NCI-H1105 (cell line): ENCODE measurements around the gene HDLBP.
"Not testable (repeated sequence)": the region's sequence is repeated elsewhere in the genome, so short reads cannot be mapped to it uniquely, and the experiment has no call there.

ENCODE experiments used
- DNase-seq: peaks from one replicate; lab custom pipeline; 2025; lab: John Stamatoyannopoulos, UW

Gene HDLBP

DNA sequence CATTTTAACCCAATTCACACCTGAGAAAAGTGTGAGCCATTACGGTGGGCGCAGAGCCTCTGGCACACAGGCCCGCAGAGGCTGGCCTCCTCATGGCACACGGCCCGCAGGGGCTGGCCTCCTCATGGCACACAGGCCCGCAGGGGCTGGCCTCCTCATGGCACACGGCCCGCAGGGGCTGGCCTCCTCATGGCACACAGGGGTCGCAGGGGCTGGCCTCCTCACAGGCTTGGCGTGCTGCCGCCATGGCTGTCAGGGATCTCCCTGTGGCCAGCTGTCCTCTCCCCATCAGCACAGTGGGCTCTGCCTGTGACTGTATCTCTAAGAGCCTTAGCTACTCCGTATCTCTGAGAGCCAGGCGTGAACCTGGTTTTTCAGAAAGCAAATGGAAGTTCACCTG lies 102.4 kb downstream of the HDLBP start:
- no peak for DNase-seq

- DNase-seq = no peak
Measured at GRCh38 chr2:241211276-241211675, 104.2 kb downstream of the HDLBP start.

GRCh38 chr2:241209271-241209670 lies 106.2 kb downstream of the HDLBP start:
- no peak for DNase-seq

GRCh38 chr2:241208058-241208457 lies 107.4 kb downstream of the HDLBP start:
- DNase-seq = no peak

DNA sequence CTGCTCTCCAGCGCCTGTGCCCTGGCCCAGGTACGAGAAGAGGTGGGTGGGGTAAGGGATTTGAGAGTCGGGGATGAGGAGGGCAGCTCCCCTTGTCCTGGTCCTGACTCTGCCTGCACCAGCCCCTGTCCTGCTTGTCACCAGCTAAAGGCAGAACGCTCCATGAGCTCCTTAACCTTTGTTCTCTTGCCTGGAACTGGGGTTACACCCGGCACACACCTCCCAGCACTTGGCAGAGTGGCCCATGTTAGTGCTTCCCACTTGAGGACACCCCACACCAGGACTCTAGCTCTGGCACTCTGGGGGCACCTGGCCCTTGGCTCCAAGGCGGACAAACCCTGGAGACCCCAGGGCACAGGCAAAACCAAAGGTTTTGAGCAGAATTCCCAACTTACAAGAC lies 107.8 kb downstream of the HDLBP start:
- no peak for DNase-seq

- no peak for DNase-seq
Measured at GRCh38 chr2:241207151-241207550, 108.3 kb downstream of the HDLBP start.

DNA sequence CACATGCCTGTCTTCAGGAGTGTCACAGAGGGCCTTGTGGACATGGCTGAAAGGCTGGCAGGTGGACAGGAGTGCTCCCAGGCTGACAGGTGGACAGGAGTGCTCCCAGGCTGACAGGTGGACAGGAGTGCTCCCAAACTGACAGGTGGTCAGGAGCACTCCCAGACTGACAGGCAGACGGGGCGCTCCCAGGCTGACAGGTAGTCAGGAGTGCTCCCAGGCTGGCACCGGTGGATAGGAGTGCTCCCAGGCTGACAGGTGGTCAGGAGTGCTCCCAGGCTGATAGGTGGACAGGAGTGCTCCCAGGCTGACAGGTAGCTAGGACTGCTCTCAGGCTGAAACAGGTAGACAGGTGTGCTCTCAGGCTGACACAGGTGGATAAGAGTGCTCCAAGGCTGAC lies 110.4 kb downstream of the HDLBP start:
- no peak for DNase-seq

DNA sequence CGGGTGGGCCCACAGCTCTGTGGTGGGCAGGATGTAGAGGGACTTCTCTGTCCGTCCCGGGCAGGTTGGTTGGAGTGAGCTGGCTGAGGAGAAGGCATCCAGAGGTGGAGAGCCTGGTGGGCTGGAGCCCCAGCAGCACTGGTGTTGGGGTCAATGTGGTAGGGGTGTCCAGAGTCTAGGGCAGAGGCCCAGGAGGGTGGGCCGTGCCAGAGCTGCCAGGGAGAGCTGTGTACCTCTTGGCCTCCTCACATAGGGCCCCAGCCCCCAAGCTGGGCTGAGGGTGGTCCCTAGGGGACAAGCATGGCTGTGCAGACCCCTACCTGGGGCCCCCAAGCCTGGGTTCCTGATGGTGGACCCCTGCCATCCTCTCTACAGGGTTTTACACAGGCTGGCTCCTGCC lies 111.0 kb downstream of the HDLBP start:
- no peak for DNase-seq

DNA sequence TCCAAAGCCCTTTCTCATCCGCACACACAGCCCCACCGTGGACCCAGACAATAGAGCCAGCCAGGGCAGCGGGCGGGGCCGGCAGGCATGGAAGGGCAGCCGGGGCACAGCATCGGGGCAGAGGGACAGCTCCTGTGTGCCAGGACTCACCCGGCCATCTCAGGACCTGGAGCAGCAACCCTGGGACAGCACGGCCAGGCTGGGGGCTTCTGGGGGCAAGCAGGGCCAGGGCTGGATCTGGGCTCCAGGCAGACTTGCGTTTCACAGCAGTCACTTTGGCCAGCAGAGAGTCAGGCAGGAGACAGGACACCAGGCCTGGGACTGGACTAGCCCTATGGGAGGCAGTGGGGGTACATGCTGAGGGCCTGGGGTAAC lies 111.5 kb downstream of the HDLBP start:
- no peak for DNase-seq

- no peak for DNase-seq
Measured at GRCh38 chr2:241203218-241204009, 112.1 kb downstream of the HDLBP start.

DNA sequence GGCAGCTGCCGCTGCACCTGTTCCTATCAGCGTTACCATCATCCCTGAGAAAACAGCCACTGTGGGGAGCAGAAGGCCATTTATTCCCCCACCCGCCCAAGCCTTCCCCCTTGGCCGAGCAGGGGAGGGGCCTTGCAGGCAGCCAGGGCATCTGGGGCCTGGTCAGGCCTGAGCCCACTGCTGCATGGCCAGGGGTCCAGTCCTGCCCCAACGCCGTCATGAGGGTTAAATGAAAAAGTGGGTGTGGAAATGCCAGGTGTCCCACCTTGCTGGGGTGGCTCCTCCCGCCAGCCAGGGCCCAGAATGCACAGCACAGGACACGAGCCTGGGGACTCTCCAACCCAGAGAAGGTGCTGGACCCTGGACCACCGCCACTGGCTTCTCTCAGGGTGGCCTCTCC lies 112.8 kb downstream of the HDLBP start:
- DNase-seq = no peak

- no peak for DNase-seq
Measured at GRCh38 chr2:241202268-241202585, 113.2 kb downstream of the HDLBP start.

DNA sequence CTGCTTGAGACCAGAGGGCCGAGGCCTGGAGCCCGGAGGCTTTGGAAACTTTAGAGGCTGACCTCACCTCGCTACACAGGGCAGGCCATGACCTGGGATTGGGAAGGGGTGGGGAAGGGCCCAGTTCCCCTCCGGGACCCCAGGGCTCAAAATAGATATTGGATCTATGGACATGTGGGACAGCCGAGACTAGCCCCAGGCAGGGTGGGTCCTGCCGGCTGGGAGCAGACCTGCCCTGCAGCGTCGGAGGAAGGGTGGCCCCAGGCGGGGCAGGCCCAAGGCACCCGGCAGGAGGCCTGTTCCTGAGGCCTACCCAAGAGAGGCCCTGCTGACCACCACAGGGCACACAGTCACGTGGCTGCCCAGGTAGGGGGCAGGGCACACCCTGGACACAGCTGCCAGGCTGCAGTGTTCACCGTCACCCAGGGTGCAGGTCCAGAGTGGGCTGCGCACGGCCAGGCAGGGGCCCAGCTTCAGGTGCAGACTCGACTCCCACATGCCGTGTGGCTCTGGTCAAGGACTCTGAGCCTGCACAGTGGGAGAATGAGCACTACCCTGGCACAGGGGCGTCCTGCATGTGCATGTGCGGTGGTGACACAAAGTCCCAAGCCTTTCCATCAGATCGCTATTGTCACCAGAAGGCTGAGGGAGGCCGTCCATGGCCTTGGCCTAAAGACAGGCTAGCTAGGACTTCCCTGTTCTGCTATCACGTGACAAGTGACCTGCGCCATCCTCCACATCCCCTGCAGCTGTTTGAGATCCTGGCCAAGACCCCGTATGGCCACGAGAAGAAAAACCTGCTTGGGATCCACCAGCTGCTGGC lies 113.8 kb downstream of the HDLBP start:
- no peak for DNase-seq

DNA sequence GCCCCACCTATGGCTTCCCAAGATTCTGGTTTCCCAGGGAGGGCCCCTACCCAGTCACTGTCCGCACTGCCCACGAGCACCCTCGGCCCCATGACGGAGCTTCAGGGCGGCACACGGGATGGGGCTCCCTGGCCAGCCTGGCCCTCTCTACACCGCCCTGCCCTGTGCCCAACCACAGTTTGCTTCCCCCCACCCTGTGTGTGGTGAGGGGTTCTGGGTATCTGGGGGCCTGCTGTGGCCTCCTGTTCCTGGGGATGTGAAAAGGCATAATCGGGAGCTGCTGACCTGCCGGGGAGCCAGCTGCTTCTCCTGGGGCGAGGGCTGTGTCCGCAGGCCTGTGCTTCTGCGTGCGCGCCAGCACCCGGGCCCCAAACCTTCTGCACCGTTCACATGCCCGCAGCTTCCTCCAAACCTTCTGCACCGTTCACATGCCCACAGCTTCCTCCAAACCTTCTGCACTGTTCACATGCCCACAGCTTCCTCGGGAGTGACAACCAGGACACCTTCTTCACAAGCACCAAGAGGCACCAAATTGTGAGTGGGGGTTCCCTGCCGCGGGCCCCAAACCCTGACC lies 114.6 kb downstream of the HDLBP start:
- no peak for DNase-seq

DNA sequence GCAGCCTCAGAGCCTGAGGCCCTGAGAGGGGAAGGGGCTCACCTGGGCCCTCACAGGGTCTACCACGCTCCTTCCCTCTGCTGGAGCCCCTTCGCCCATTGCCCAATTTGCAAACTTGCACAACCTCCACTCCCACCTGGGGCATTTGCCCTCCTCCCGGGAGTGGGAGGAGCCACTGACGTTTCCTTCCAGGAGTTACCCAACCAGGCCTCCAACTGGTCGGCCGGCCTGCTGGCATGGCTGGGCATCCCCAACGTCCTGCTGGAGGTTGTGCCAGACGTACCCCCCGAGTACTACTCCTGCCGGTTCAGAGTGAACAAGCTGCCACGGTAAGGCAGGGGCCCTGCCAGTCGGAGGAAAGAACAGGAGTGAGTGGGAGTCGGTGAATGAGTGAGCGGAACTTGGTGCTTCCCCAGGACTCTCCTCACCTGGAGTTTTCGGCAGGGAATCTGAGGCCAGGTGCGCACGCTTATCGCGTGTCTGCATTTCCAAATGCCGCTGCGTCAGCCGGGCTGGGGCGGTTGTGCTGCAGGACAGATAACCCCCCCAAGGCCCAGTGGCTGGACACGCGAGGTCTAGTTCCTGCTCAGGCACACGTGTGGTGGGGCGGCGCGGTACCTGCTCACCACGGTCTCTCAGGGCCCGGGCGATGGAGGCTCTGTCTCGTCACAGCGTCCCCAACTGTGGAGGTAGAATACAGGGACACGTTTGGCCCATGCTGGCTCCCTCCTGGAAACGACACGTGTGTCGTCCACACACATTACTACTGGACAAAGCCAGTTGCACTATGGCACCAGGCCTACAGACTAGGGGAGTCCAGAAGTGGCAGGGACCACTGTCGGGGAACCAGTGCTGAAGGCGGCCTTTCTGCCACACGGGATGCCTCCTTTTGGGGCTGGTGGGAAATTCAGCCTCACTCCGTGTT lies 115.3 kb downstream of the HDLBP start:
- DNase-seq = no peak

- DNase-seq = no peak
Measured at GRCh38 chr2:241199286-241199685, 116.2 kb downstream of the HDLBP start.

DNA sequence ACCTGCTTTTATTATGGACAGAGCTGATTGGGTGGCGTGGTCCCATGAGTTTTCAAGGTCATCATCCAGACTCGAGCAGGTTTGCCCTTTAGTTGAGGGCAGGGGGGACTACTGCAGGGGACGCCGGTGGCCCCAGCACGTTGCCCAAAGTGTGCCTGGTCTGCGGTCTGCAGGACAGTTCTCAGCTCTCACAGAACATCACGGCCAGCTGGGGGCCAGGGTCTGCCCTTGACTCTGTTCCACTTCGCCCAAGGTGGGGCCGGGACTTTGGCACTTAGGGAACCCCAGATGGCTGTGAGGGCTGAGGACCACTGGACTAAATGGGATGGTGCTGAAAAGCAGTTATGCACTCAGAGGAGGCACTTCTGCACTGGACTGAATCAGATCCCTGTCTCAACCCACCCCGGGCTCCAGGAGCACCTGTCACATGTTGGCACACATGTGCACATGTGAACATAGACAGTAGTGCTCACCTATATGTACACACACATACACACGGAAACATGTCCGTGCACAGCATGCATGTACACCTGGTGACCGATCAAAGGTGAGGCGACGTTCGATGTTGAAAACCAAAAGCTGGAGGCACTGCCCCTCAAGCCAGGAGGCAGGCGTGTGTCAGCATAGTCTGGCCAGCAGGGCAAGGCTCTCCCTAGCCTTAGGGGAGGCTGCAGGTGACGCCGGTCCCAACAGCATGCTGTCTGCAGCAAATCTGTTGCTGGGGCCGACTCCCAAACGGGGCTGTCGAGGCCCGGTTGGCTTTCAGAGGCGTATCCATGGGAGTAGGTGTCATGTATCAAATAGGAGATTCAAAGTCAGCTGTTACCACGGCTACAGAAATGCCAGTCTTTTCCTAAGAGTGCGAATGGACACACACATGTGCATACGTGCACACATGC lies 116.8 kb downstream of the HDLBP start:
- DNase-seq = no peak

GRCh38 chr2:241197947-241198346 lies 117.5 kb downstream of the HDLBP start:
- no peak for DNase-seq

GRCh38 chr2:241197246-241197645 lies 118.2 kb downstream of the HDLBP start:
- not testable (repeated sequence) for DNase-seq

- no peak for DNase-seq
Measured at GRCh38 chr2:241195506-241196130, 119.9 kb downstream of the HDLBP start.

DNA sequence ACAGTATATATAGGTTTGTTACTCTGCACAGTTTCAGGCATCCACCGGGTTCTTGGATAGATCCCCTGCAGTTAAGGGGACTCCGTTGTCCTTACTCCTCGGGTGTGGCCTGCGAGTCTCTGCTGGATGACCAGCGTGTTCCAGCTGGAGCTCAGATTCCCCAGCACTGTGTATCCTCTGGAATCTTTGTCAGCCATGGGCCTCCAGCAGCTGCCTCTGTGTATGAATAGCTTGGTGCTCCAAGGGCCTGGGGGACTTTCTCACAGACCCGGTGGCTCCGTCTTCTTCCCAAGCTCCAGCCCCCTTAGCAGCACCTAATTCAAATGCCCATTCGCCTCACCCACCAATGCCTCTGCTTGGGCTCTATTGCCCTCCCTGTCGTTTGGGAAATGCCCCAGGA lies 120.7 kb downstream of the HDLBP start:
- DNase-seq = no peak
